Hypothalamus (tissue), 51 donors: ENCODE data around the gene SEC14L1.
A peak's percentile ranks its signal among the peaks of the same experiment; 100 is the strongest.

Experiments
- DNase-seq, 51 donors: peaks; one replicate each; lab custom pipeline; 2025; lab: John Stamatoyannopoulos, UW

The SEC14L1 gene

DNA sequence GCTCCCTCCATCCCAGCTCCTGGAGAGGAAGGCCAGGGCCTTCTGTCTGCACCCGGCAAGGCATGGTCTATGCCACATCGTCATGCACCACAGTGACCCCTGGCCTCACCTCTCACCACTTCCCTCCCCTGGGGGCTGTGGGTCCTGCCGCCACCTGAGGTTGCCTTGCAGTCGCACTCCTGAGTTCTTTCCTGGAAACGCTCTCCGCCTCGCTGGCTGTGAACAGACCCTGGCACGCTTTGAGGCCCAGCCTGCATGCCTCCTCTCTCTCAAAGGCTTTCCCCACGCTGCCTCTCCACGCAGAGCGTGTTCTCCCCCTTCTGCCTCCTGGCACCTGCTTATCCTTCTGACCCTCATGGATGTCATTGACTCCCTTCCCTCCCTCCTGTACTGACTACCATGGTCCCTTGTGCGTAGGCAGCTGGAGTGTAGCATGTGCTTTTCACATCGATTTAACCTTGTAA is 45.4 kb downstream of the SEC14L1 start:
- DNase-seq = peak in 10 of 51 donors; percentile 19 to 36 (median 28)

DNA sequence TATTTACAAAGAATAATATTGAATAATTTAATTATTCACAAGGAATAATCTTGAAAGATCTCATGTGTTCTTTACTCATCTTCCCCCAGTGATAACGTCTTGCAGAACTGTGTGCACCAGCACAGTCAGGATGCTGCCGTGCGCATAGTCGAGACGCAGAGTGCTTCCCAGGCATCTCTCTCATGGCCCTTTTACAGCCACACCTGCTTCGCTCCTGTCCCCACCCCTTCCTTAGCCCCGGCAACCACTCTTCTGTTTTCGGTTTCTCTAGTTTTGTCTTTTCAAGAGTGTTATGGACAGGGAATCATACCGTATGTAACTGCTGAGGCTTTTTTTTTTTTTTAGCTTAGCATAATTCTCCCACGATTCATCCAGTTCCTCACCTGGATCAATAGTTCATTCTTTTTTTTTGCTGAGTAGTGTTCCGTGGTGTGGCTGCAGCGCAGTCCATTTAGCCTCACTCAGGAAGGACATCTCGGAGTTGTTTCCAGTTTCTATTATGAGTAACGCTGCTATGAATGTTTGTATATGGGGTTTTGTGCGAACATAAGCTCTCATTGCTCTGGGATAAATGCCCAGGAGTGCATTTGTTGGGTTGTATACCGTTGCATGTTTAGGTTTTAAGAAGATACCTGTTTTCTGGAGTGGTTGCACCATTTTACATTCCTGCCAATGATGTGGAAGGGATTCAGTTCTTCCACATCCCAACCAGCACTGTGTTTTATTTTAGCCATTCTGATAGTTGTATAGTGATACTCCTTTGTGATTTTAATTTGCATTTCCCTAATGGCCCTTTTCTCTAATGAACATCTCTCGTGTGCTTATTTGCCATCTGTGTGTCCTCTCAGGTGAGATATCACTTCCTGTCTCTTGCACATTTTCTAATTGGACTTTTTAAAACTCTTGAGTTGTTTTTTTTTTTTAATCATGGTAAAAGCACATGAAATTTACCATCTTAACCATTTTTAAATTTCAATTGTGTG is 47.6 kb downstream of the SEC14L1 start:
- DNase-seq = no peak

DNA sequence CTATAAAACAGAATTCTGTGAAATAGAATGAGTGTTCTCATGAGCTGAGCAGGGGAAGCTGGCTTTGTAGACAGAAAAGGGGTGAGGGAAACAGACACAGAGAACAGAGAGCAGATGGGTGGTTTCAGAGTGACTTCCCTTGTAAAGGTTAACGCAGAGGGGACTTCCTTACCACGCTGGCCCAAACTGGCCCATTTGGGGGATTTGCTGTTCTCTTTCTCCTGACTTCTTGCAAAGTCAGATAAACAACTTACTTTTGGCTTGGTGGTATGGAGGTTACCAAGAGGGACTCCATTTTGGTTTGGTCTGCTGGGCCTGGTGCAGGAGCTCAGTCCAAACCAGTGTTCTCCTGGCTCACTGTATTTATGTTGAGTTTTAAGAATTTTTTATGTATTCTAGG is 48.4 kb downstream of the SEC14L1 start:
- DNase-seq = no peak

DNA sequence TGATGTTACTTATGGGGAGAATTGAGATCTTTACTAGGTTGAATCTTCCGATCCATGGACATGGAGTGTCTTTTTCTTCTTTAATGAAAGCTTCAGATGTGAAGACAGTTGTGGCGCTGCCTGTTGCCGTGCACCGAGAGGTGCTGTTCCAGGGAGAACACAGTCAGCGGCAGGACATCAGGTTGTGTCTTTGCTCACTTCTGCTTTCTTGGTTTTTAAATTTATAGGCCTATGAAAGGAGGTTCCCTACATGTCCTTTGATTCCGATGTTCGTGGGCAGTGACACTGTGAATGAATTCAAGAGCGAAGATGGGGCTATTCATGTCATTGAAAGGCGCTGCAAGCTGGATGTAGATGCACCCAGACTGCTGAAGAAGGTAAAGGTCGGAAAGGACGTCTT is 49.8 kb downstream of the SEC14L1 start:
- DNase-seq = no peak

DNA sequence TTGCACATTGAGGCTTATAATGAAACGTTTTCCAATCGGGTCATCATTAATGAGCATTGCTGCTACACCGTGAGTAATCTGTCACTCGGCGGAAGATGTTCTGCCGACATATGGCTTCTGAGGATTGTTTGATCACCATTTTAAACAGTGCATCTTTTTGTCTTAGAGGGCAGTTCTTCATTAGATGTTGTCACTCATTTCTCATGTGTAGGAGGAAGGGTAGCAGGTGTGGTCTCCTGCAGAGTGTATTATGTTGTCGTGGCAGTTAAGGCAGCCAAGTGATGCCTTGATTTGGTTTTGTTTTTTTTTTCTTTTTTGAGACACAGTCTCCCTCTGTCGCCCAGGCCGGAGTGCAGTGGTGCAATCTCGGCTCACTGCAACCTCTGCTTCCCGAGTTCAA is 50.5 kb downstream of the SEC14L1 start:
- DNase-seq = no peak

DNA sequence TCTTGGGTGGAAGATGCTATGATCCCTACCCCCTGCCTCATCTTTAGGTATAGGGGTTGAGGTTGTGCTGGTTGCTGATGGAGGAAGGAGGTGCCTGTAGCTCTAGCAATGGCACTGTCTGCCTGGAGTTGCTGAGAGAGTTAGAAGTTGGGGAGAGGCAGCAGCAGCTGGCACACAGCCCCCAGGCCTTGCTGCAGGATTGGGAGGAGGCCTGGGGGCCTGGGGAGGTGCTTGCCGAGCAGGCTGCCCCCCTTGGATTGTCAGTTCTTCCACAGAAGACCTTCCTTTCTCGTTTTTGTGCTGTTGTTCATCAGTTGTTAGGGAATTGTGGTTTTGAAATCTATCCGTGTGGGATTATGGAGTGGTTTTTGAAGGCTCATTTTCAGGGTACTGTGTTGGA is 52.9 kb downstream of the SEC14L1 start:
- no peak for DNase-seq

DNA sequence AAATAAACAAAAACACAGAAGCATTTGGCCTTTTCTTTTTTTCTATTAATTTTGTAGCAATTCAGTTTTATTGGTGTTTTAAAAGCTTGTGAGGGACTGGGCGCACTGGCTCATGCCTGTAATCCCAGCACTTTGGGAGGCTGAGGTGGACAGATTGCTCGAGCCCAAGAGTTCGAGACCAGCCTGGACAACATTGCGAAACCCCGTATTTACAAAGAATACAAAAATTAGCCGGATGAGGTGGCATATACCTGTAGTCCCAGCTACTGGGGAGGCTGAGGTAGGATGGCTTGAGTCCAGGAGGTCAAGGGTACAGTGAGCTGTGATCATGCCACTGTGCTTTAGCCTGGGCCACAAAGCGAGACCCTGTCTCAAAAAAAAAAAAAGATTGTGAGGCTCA is 53.4 kb downstream of the SEC14L1 start:
- DNase-seq = no peak

DNA sequence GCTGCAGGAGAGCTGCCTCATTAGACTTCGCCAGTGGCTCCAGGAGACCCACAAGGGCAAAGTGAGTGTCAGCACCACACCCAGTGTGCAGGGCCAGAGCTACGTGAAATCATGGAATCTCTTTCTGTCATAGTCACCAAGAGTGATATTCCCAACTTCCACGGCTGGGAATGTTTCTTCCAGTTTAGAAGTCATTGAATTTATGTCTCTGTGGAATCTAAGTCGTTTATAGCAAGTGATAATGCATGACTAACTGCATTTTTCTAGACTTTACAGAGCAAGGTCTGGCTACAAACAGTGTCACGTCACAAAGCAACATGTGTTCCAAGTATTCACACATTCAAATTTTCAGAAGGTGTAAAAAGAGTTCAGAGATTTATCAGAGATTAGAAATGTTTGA is 55.5 kb downstream of the SEC14L1 start:
- no peak for DNase-seq

DNA sequence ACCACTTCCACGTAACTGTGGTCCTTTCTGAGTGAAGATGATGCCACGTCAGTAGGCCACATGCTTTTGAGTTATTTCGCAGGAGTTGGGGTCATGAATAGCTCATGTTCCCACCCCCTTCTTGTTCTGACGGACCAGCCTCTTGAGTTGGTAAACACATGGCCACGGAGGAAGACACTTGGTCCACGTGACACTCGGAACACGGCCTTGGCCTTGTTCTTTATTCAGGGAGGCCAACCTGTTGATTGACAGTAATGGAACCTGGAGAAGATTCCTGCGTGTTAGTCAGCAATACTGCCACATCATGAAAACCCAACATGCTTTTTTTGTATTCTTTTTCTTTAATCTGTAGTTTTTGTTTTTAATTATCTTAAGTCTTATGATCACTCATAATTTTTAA is 56.3 kb downstream of the SEC14L1 start:
- no peak for DNase-seq

DNA sequence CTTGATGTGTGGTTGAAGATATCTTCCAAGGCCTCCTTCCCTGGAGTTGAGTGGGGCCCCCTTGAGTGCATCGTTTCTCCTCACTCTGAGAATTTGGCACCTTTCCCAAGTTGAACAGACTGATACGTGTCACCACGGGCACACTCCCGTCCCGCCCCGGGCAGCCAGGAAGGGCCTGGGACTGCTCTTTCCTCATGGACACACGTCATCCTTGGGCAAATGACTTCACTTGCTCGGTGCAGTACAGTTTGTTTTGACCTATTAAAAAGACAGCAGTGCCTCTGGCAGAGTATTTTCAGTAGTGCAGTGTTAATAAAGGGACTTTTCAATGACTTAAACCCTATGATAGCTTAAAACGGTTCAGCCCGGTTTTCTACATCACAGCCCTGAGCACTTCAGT is 59.9 kb downstream of the SEC14L1 start:
- DNase-seq = no peak

DNA sequence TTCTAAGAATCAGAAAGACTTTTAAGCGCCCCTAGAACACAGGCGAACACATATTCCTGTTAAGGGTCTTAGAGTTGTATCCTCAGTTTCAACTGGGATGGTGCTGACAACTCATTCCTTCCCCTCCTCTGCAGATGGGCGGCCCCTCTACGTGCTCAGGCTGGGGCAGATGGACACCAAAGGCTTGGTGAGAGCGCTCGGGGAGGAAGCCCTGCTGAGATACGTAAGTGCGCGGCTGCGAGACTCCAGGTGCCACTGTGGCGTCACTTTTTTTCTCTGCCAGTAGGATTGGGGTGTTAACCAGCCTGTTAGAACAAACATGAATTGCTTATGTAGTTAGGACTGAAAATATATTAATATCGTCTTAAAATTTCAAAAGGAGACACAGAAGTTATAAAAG is 62.7 kb downstream of the SEC14L1 start:
- no peak for DNase-seq

DNA sequence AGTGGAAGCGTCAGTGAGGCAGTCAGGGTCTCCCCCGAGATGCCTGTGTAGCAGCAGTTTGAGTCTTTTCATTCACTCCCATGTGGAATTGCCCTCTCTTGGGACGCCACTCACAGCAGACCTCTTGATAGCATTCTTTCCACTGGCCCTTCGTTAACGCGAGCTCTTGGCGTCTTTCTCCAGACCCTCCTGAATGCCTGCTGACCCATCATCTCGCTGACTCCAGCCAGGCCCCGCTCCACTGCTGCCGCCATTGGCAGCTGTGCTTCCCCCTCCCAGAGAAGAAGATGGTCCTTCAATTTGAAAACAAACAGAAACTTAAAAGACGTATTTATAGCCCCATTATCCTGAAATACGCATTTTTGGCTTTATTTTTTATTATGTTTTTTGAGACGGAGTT is 63.1 kb downstream of the SEC14L1 start:
- DNase-seq = no peak

DNA sequence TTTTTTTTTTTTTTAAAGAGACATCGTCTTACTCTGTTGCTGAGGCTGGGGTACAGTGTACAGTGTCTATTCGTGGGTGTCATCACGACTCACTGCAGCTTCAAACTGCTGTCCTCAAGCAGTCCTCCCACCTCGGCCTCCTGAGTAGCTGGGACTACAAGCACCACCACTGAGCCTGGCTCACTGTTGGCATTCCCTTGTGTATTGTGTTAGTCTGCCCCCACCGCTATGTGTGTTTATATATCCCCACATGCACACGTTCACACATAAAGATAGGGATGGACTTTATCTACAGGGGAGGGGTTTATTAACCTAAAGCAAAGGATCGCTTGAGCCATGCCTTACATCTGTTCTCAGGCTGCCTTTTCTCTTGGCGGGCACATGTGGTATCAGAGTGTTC is 63.8 kb downstream of the SEC14L1 start:
- DNase-seq = no peak

DNA sequence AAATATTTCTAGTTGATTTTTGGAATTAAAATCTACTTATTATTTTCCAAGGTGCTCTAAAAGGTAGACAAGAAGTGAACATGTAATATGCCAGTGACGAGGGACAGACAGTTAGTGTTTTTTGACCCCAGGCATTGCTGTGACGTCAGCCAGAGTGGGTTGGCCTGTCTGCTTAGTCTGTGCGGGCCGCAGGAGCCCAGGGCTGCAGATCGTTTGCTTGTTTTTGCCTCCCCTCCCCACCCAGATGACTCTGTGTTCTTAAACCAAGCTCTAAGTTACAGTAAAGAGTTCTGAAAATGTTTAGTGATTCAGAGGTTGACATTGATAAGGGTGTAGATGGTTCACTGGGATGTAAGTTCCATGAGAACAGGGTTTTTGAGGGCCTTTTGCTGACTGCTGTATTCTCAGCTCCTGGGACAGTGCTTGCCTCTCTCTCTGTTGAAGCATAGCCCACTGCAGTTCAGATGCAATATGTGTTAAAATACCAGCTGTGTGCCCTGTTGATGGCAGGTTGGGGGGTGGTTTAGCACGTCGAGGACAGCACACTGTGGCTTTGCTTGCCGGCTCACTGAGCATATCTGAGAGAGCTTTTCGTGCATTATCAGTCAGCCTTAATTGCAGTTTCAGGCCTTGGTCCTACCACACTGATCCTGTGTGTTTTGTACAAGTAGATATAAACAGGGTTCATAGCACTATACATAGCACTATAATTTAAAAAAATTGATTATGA is 64.8 kb downstream of the SEC14L1 start:
- no peak for DNase-seq

DNA sequence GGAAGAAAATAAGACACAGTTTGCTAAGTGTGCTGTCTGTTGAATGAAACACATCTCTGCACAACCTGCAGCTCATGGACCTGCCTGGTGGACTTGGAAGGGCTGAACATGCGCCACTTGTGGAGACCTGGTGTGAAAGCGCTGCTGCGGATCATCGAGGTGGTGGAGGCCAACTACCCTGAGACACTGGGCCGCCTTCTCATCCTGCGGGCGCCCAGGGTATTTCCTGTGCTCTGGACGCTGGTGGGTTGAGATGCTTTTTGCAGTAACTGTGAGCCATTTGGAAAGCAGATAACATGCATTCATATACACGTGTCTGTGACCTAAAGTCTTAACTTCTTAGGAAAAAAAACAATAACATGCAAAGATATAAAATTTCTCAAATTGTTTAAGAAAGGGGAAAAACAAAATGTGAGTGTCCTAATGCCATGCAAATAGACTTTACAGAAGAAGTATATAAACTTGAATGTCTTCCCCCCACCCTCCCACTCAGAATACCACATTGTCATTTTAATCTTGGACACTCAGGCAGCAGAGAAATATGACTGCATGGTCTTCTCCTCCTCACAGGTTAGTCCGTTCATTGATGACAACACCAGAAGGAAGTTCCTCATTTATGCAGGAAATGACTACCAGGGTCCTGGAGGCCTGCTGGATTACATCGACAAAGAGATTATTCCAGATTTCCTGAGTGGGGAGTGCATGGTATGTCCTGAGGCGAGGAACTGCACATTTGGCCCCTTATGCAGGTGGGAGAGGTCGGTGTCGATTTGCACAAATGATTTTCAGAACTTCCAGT is 65.6 kb downstream of the SEC14L1 start:
- DNase-seq = no peak

DNA sequence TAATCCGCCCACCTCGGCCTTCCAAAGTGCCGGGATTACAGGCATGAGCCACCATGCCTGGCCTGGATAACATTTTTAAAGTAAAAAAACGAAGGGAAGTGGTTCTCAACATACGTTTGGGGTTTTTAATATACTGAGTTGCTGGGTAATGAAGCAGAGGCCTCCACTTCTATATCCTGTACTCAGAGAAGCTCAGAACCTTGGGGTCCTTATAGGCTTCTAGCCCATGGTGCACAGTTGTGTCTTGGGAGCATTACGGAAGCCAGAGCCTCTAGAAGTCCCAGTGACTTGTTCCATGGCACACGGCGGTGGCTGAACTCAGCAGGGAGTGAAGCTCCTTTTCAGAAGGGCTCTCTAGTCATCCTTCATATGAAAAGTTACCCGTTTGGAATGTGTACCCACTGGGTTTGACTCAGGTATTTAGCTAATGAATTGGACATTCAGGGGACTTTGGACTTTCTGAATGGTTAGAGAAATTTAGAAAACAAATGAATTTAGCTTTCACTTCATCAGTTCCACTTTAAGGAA is 67.0 kb downstream of the SEC14L1 start:
- no peak for DNase-seq

DNA sequence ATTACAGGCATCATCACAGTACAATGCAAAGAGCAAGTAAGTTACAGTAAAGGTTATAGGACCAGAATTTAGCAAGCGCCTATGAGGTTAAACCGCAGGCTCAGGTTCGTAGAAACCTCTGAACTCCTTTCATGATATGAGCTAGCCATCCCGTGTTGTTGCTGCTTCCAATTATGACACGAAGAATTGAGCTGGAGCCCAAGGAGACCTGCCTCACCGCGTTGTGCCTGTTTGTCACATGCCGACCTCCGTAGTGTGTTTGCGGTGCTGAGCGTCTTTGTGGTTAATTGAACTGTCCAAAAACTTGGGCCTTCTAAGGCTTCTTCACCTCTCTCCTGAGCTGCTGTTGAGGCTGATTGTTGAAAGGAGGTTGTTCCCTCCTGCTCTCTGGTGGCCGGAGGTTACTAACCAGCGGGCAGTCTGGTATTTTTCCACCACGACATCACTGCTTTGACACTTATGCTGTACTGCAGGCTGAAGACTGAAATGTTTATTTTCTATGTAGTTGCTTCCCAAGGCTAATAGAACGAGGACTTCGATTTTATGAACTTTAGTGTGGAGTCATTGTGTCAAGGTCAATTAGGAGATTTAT is 67.5 kb downstream of the SEC14L1 start:
- peak in 27 of 51 donors; percentile 6 to 78 (median 42) for DNase-seq

DNA sequence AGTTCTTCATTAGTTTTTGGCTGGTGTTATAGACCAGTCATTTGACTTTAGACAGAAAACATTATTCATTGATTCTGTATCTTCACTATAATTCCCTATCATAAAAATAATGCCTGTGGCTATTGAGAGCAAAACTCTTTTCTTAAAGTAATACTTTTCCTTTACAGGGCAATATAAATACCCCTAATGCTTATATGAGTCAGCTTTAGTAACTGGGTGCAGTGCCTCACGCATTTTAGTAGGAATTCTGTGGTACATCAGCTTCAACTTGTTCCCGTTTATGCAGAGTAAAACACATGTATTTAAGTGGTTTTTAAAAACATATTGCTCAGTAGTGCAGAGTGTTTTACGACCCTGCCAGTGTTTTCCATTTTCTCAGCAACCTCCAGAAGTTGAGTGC is 68.1 kb downstream of the SEC14L1 start:
- DNase-seq = no peak

DNA sequence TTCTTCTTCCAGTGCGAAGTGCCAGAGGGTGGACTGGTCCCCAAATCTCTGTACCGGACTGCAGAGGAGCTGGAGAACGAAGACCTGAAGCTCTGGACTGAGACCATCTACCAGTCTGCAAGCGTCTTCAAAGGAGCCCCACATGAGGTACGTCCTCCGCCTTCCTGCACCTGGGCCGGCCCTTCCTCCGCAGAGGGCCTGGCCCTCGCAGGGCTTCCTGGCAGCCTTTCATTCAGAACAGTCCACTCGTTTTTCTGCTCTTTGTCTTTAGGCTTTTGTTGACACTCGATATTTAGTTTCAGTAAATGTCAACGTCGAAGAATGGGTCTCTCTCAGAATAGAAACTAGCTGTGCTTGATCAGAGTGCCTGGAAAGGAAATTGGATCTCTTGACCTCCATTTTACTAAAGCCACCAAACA is 68.6 kb downstream of the SEC14L1 start:
- peak in 1 of 51 donors; percentile 24 for DNase-seq

DNA sequence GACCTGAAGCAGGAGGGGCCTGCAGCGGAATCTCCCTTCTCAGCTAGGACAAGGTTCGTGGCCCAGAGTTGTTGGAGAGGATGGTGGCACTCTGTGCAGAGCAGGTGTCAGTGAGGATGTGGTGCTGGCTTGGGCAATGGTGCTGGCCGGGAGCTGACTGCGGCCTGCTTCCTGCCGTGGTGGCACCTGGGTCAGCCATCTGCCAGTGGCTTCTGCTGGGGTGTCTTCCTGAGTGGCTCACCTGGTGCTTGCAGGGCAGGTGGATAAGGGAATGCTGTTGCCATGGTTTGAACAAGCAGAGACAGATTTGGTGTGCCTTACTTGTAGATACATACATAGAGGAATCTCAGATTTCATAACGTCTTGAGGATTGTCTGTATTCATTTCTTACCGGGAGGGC is 69.6 kb downstream of the SEC14L1 start:
- no peak for DNase-seq
